Measurements from ENCODE around the gene DUSP19.

- TF ChIP-seq, protein P1, sequence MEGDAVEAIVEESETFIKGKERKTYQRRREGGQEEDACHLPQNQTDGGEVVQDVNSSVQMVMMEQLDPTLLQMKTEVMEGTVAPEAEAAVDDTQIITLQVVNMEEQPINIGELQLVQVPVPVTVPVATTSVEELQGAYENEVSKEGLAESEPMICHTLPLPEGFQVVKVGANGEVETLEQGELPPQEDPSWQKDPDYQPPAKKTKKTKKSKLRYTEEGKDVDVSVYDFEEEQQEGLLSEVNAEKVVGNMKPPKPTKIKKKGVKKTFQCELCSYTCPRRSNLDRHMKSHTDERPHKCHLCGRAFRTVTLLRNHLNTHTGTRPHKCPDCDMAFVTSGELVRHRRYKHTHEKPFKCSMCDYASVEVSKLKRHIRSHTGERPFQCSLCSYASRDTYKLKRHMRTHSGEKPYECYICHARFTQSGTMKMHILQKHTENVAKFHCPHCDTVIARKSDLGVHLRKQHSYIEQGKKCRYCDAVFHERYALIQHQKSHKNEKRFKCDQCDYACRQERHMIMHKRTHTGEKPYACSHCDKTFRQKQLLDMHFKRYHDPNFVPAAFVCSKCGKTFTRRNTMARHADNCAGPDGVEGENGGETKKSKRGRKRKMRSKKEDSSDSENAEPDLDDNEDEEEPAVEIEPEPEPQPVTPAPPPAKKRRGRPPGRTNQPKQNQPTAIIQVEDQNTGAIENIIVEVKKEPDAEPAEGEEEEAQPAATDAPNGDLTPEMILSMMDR (IDR thresholded peaks at IDR 0.05) = no peak
- no peak for TF ChIP-seq EZH2 (IDR thresholded peaks at IDR 0.05; ENCODE audit: borderline replicate concordance, insufficient read depth, low read depth, low read length, poor library complexity, severe bottlenecking)
Observed at GRCh38 chr2:183093857-183094657, 15.5 kb downstream of the DUSP19 start.

All from B cell (primary cell).